NCI-H1436 treated with DMSO at 0.1 percent for 48 hours (cell line): ENCODE measurements around the gene VTI1A.
"Not testable (repeated sequence)": the region's sequence is repeated elsewhere in the genome, so short reads cannot be mapped to it uniquely, and the experiment has no call there.

Experiments used
- DNase-seq: peaks from one replicate; lab custom pipeline; 2025; lab: John Stamatoyannopoulos, UW

VTI1A gene

DNA sequence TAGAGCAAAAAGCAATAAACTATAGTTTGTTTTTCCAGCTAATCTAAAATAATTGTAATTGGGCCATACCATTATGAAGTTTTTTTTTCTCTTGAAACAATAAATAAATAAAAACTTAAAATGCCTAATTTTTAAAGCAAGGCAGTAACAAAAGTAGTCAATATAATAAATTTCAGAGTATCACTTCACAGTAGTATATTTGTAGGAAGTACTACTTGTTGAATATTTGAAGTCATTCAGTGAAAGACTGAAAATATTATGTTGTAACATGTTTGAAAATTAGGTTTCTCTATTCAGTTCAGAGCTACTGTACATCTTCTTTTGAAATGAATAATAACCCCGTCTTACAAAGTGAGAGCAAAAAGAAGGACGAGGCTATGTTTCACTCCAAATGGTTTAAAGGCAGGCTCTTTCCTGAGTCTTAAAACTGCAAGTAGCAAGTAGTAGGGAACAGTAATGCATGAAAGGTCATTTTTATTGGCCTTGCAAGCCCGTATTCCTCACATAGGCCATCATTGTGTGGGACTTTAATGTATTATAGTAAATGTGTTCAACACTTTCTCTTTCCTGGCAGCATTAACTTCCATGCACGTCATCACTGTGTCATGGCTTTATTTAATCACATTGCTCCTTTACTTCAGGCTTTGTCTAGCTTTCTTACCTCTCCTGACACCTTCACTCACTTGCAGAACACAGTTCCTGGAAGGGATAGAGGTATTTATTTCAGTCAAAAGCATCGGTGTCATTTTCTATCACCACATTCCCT lies 141.4 kb downstream of the VTI1A start:
- DNase-seq = no peak

DNA sequence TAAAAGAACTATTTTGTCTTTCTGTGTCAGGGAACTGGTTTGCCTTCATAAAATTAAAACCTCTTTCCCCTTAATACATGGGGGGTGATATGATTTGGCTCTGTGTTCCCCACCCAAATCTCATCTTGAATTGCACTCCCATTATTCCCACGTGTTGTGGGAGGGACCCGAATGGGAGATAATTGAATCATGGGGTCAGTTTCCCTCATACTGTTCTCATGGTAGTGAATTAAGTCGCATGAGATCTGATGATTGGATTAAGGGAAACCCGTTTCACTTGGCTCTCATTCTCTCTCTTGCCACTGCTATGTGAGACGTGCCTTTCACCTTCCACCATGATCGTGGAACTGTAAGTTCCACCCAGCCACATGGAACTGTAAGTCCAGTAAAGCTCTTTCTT lies 142.1 kb downstream of the VTI1A start:
- no peak for DNase-seq

DNA sequence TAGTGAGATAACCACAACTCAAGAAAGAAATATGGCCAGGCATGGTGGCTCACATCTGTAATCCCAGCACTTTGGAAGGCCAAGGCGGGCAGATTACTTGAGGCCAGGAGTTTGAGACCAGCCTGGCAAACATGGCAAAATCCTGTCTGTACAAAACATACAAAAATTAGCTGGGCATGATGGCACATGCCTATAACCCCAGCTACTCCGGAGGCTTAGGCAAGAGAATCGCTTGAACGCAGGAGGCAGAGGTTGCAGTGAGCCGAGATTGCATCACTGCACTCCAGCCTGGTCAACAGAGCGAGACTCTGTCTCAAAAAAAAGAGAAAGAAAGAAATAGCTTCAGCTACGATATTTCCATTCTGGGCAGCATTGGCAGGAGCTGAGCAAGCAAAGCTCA lies 143.8 kb downstream of the VTI1A start:
- DNase-seq = not testable (repeated sequence)

DNA sequence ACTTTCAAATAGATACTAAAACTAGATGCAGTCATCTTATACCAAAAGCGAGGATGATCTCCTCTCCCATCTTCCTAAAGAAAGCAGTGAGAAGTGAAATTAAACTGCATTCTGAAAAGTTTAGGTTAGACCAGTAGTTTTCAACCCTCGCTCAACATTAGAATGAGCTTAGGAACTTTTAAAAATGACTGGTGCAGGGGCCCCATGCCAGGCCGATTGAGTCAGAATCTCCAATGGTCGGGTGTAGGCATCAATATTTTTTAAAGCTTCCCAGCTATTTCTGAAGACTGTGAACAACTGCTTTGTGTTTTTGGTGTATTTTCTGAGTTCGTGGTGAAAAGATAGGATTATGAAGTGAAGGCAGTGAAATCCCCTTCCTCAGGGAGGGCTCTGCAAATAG lies 146.0 kb downstream of the VTI1A start:
- DNase-seq = no peak

DNA sequence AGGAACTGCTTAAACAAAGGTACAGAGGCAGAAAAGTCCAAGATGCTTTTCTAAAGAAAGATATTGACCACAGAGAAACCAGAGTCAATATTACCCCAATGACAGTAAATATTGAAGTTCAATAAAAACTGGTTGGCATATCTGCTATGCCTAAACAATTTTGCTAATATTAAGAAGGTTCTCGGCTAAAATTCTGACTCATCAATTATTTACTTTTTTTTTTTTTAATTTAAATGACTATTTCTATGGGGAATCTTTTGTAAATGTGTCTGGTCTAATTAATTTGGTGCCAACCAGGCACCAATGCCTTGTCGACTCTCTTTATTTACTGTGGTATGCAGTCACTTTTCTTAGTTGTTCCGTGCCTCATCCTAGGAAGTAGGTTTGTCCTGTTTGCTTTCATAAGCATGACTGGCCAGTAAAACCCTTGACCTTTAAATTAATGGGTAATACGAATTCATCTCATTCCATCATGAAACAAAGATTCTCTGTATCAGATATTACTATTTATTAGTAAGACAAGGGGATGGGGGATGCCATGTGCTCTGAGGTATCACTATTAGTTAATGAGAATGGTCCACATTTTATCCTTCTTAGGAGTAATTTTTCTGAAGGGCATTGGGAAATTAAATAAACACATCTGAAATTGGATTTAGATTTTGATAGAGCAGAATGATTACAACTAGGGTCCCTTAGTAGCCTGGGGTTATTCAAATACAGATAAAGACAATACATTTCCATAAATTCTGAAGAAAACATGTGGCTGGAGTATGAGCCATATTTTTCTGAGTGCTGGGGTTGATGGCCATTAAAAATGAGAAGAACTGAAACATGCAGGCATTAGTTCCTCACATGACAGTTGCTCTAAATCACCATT lies 154.4 kb downstream of the VTI1A start:
- DNase-seq = no peak

DNA sequence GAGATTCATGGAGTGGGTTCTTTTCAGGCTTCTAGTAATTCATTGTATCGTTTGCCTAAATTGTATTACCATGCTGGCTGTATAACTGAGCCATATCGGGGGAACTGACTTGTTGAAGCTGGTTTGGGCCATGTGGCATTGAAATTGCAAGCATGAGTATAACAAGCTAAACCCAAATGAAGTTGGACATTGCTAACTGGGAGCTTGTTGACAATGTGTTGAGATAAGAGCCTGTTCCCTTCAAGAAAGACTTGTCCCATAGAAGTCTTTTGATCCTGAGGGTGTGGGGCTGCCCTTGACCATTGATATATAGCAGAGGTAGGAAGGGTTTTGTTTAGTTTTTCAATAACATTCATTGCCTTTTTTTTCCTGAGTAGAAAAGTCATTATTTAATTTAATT lies 156.0 kb downstream of the VTI1A start:
- DNase-seq = no peak

DNA sequence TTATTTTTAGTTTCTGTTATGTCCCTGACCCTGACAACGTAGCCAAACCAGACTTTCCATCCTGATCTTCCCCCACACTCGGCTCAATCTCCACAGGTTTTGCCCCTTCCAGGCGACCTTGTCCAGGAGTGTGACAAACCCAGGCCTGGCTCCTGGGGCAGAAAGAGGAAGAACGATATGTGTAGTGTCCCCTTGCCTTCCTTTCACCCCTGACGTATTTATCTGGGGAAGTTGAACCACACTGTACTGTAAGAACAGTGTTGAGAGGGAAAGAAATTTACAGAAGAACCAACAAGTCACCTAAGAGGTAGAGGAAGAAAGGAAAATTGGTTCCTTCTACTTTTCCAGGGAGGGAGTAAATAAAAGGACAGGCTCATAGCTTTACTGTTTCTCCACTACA lies 158.0 kb downstream of the VTI1A start:
- DNase-seq = no peak

DNA sequence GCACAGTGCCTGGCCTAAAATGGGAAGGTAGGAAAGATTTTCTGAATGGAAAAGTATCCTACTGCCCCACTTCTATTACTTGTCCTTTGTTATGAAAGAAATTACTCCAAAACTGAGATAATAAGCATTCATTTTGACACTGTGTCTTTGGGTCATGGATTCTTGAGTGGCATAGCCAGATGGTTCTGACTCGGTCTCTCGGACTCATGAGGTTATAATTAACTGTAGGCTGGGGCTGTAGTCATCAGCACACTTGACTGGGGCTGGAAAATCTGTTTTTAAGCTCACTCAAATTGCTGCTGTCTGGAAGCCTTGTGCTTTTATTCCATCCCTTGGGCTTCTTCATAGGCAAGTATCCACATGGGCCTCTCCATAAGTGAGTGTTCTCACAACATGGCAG lies 160.5 kb downstream of the VTI1A start:
- DNase-seq = no peak

DNA sequence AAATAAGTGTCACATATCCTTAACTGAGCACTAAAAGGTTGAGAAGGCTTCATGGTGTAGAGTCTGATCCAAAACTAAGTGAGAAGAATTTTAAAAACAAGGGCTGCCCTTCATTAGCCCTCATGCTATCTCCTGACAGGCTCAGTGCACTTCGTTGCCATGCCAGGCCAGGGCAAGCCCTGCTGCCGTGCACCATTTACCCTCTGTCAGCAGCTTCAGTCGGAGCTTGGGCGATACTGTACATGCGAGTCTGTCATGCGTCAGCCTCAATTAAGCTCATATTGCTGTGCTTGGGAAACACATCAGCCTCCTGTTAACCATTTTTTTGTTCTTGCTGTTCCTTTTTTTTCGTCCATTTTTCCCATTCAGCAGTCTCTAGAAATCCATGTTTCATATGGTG lies 166.6 kb downstream of the VTI1A start:
- no peak for DNase-seq

DNA sequence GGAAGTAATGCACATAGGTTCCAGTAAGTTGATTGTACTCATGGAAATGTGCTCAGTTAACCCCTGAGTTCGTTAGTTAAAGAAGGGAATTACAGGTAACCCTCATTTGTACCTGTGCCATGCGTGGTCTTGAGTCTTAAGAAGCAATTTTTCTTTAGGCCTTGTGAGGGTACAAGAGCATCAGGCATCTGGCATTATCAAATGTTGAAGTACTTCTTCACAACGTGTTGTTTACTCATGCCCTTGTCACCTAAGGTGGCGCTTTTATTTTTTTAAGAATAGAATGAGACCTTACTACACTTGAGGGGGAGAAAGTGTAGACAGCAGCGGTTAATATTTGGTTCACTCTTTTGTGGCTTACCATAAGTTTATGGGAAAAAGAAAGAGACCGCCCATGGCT lies 167.1 kb downstream of the VTI1A start:
- DNase-seq = no peak

DNA sequence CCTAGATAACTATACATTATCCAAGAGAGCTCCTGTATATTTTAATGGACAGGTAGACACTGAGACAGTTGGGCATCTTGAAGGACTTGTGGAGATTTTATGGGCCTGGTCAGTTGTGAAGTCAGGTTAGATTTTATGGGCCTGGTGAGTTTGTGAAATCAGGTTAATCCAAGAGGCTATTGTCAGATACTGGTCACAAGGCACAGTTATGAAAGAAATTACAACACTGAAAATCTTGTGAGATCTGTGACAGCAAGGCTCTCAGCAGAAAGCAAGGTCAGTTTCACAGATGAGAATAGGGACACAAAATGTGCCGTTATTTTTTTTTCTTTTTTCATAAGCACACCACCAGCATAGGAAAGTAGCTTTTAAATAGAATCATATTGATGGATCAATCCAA lies 167.6 kb downstream of the VTI1A start:
- DNase-seq = no peak

DNA sequence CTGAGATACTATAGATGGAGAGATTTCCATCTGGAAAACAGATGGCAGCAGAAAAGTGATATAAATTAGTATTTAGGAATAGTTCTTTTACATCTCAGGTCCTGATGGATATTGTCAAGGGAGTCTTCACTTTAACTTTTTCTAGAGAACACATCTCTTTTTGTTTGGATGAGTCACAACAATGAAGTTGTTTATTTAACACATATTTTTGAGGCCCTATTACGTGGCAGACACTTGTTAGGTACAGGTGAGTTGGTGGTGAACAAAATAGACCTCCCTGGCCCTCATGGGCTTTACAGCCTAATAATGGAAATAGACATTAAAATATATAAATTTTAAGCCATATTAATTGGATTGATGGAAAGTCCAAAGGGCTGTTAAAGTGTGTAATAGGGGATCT lies 168.3 kb downstream of the VTI1A start:
- DNase-seq = no peak

DNA sequence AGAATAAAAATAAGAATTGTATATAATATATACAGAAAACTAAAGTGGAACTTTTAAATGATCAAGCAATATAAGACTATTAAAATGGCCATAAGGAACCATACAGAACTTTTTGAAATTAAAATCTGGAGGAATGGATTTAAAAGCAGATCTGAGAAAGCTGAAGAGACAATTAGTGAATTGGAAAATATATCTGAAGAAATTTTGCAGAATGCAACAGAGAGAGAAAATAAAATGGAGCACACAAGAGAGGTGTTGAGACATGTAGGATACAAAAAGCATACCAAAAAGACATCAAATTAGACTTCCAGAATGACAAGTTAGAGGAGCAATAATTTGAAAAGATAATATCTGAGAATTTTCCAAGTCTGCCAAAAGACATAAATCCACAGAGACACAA lies 169.6 kb downstream of the VTI1A start:
- DNase-seq = no peak

DNA sequence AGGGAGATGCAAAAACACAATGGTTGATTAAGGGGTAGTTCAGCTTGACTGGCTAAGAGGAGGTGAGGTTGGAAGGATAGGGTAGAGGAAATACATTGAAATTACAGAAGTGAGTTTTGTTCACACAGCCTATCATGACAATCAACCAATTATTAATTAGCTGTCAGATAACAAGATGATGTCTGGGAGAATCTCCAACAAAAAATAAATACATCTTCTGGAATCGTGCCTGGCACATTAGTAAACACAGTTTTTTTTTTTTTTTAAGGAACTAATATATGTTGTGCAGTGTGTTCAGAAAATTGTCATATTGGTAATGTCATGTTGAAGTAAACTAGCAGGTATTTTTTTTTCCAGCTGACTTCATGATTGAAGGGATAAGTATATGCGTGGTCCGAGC lies 171.8 kb downstream of the VTI1A start:
- DNase-seq = no peak

DNA sequence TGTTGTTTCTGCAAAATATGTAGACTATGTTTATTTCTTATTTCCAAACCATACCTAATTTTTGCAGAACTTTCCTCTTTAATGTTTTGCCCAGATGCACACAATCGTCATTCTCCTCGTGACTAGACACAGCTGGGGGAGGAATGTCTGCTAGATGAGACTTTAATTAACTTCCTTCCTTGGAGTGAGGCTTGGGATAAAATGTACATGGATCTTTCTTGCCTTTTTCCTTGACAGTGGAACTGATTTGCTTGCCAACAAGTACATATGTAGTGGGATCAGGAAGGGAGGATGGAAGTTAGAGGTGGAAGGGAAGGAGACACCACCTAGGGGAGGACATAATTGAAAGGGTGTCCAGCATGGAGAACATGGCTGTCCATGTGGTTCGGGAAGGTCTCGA lies 172.5 kb downstream of the VTI1A start:
- DNase-seq = no peak

DNA sequence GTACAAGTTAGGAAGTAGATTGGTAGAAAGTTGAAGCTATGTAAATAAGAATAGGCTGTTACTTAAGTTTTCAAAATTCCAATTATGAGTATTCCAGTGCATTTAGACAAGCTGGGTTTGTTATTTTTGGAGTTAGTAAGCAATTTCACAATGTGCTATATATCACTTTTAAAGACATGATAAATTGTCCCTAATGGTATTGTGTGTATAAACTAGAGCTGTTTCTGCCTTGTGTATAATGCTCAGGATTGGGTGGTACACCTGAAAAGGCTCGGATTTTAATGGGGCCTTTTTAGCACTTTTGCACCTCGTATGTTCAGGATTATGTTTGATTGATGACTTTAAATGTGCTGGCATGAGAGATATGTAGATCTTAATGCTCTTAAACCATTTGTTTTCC lies 175.8 kb downstream of the VTI1A start:
- DNase-seq = no peak

DNA sequence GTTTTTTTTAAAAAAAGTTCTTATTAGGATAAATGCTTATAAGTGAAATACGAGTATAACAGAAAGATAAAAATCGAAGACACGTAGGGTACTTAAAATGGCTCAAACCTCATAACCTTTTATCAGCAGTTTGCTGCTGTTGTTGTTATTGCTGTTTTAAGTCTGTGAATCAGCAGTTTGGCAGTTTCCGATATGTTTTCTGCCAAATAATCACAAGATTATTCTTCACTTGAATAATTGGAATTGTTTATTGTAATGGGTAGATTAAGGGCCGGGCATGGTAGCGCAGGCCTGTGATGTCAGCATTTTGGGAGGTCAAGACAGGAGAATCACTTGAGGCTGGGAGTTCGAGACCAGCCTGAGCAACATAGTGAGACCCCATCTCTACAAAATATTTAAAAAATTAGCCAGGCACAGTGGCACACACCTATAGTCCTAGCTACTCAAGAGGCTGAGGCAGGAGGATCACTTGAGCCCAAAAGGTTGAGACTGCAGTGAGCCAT lies 177.6 kb downstream of the VTI1A start:
- no peak for DNase-seq

DNA sequence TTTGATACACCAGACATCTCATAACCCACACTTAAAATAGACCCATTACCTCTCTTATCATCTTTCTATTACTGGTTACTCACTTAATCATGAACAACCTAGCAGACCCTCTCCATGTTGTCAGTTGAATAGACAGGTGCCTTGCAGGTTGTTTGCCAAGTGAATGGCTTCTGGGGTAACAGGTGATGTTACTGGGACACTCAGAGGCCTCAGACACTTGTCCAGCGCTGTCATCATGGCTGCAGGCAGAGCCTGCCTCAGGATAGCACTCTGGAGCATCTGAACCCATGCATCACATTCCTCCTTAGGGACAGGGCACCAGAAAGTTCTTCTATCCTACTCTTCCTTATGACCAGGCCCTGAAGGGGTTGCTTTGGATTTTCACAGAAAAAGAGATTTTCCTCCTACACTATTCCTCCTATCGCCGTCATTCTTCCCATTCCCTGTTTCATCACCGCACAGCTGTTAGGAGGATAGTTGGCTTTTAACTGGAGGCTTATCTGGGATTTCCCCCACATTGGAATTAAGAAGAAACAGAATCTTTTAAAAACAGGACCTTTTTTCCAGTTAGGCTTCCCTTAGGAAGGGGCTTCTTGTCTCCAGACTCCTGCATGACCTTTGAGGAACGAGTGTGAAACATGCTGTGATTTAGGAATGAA lies 182.1 kb downstream of the VTI1A start:
- DNase-seq = no peak

DNA sequence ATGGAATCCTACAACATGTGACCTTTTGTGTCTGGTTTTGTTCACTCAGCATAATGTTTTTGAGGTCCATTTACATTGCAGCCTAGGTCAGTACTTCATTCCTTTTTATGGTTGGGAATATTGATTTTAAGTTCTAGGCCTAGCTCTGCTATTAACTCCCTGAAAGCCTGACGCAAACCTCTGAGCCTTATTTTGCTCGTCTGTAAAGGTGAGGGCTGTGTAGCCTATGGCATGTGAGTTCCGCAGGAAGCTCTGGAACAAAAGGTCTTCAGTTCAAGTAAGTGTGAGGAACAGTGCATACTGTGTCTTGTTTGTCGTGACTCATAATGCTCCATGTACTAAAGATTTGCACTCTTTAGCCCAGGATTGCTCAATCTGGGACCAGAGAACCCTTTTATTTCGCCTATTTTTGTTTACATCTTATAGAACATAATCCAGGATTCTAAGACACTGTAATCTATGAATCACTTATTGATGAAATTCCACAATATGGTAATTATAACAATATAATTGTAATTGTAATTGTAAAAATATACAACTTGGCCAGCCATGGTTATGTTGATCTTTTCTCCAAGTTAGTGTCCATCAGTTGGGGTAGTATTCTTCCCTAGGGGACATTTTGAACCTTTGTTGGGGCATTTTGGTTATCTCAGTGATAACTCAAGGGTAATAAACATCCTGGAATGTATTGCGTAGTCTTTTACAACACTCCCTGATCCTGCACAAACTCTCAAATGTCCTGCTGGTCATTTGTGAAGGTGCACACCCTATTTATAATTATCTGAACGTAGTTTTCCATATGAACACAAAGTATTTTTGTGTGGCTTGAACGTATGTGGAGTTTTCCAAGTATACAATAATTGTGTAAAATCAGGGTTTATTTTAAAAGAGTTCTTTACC lies 184.7 kb downstream of the VTI1A start:
- no peak for DNase-seq

DNA sequence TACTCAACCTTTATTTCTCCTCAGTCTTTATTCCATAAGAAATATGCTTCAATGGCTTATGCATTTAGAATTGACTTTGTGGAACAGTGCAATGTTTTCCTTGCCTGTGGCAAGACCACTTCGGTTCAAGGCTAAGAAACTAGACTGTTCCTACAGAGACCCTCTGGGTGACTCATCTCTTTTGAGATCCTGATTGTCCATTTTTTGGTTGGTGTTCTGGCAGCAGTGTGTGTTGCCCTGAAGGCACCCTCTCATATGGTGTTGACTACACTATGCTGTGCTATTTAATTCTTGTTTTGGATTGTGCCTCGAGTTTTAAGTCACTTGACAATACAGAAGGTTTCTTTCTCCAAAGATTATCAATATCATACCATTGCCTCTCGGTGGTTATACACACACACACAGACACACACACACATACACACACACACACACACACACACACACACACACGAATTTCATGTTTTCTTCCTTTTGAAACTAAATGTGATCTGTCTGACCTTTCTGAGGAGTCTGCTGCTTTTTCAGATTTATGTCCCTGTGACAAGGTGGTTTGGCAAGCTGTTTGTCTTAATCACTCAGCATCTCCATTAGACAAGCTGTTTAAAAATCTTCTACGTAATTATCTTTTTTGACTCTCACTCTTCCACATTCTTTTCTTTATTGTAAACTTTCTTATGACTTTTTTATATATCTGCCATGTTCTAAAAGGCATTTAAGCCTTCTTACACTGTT lies 187.2 kb downstream of the VTI1A start:
- no peak for DNase-seq

DNA sequence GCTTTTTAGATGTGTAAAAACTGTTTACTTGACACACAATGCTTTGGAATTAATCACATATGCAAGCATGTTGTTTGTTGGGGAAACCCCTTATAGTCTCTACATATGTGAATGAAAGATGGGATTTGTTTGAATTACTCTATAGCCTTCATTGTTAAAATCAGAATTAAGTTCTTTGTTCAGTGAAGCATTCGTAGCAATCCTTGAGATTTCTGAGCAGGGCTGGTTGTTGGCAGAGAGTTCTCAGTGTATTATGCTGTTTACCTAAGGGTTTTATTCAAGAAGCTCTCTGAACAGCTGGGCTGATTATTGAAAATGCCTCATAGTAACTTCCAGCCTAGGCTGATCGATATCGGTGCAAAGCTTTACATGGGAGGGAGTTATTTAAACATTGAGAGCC lies 190.9 kb downstream of the VTI1A start:
- no peak for DNase-seq
